T-helper 1 cell treated with Interleukin-12 subunit alpha and Interleukin-12 subunit beta and Interleukin-4 antibody, amounts not matched to agents 30 ng/mL and 1 ng/mL, for 36 hours (primary cell): ENCODE data around the gene GCH1. TPM values are rescaled to one million over a fixed set of nuclear protein-coding genes. Genes with fewer than 3 reads are reported as not detected.
"Not testable (repeated sequence)": the region's sequence is repeated elsewhere in the genome, so short reads cannot be mapped to it uniquely, and the experiment has no call there.

Experiments used
- intact Hi-C: fragments of 100-400 bp; cut with micrococcal nuclease; formaldehyde crosslinking; loops from one replicate; pipeline ENCODE4 v1.15.1; 2024
- total RNA-seq: library from RNA; stranded (reverse); gene quantifications from 2 replicates; pipeline ENCODE4 v1.2.3, GENCODE V29; 2022

Gene GCH1, protein sequence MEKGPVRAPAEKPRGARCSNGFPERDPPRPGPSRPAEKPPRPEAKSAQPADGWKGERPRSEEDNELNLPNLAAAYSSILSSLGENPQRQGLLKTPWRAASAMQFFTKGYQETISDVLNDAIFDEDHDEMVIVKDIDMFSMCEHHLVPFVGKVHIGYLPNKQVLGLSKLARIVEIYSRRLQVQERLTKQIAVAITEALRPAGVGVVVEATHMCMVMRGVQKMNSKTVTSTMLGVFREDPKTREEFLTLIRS
- total RNA-seq = 82.9 and 86.0 TPM in 2 replicates

DNA sequence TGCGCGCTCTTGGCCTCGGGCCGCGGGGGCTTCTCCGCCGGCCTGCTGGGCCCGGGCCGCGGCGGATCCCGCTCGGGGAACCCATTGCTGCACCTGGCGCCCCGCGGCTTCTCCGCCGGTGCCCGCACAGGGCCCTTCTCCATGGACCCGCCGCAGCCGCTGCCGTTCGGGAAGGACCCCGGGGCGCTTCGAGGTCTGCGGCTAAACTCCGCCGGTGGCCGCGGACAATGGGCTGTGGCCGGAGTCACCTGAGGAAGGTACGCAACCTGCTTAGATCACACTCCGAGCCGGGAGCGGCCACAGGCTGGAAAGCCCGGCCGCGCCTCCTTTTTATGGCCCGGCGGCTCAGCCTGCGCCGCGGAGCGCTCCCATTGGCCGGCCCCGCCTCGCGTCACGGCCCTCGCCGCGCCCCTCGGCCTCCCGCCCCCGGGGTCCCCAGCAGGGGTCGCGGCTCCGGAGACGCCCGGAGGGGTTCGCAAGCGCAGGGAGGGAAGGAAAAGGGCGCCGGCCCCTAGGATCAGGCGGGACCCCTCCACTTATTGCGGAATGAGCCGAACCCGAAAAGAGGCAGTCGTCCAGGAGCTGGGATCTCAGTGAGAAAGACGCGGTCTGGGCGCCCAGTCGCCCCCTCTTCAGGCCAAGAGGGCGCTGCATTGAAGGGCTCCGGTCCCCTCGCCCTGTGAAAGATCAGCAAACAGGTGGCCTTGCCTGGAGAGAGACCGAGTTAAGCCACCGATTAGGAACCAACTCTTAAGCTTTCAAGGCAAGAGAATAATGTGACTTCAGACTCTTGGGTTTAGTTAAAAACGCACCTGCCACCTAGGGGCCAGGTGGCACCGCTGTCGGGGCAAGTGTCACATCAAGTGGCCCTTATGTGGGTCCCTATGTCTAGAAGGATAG is at the start of gene GCH1:
Gene GCH1, minus strand, starts transcription at position 306 of the 900 bp plus-strand sequence. Its CDS starts 163 bp downstream, at position 143.
- intact Hi-C loops = loop anchor here (1.0 to 10.0 kb wide), 15 partner anchors 8 to 682 kb away; partner anchors contain the start of genes CGRRF1, DLGAP5, FBXO34 and GMFB

DNA sequence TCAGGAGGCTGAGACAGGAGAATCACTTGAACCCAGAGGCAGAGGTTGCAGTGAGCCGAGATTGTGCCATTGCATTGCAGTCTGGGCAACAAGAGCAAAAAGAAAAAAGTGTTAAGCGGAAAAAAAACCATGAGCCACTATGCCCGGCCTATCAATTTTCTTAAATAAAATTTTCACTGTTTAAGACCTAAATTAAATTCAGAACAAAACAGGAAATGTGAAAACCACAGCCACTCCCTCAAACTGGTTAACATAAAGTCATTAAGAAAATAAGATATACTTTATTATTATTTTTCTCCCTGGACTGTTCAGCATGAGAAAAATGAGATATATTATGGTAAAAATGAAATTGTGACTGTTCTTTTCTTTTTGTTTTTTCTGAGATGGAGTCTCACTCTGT is 44.6 kb upstream of the GCH1 start:
- intact Hi-C loops = no loop called here

DNA sequence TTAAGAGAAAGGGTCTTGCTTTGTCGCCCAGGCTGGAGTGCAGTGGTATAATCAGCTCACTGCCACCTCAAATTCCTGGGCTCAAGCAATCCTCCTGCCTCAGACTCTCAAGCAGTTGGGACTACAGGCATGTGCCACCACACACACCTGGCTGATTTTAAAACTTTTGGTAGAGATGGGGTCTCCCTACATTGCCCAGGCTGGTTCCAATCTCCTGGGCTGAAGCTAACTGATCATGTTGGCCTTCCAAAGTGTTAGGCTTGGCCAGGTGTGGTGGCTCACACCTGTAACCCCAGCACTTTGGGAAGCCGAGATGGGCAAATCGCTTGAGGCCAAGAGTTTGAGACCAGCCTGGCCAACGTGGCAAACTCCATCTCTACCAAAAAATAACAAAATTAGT is 43.9 kb upstream of the GCH1 start:
- intact Hi-C loops = no loop called here

DNA sequence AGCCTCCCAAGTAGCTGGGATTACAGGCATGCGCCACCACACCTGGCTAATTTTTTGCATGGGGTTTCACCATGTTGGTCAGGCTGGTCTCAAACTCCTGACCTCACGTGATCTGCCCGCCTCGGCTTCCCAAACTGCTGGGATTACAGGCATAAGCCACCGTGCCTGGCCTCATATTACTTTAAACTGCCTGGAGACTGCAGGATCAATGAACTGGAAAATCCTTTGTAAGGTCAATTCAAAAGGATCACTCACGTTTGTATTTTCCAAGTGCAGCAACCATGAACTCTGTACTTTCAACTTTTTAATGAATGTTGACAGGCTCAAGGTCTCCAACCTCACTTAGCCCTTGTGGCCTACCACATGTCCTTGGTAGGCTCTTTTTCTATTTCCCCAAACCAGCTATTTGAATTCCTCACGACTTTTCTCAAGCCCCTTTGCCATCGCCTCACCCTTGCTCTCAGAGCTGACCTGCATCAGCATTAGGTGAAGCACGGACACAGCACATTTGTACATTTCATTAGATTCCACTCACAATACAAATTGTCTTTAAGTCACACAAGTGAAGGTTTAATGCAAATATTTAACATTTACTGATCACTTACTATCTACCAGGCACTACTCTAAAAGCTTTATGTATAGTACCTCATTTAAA is 42.2 kb upstream of the GCH1 start:
- intact Hi-C loops = no loop called here

DNA sequence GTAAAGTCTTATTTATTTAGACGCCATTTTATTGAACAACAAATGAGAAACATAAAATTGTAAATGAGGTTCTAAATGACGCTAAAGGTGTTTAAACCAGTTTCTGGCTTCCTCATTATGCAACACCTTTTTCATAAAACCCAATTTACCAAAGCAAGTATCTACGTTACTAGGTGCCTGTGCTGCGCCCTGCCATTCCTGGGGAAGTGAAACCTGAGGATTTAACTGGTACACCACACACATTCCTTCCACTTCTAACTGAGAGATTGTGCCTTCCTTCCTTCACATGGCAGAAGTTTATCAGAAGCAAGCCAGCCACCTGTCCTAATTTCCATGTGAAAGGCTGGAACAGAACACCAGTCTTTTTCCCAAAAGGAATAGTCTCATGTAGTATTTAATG is 40.3 kb upstream of the GCH1 start:
- intact Hi-C loops = no loop called here

DNA sequence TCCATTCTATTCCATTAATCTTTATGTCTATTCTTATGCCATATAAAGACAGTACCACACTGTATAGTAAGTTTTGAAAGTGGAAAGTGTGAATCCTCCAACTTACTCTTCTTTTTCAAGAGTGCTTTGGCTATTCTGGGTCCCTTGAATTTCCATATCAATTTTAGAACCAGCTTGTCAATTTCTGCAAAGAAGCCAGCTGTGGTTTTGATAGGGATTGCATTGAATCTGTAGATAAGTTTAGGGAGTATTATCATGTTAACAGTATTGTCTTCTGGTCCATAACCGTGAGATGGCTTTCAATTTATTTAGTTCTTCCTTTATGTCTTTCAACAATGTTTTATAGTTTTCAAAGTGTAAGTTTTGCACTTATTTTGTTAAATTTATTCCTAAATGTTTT is 34.2 kb upstream of the GCH1 start:
- intact Hi-C loops = no loop called here

DNA sequence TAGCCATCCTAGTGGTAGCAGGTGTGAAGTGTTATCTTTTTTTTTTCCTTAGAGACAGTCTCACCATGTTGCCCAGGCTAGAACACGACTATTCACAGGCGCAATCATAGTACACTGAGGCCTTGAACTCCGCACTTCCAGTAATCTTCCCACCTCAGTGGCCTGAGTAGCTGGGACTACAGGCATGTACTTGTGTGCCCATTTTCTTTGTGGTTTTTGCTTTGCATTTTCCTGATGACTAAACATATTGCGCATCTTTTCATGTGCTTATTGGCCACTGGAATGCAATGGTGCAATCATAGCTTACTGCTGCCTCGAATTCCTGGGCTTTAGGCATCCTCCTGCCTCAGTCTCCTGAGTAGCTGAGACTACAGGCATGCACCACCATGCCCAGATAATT is 33.3 kb upstream of the GCH1 start:
- intact Hi-C loops = no loop called here

DNA sequence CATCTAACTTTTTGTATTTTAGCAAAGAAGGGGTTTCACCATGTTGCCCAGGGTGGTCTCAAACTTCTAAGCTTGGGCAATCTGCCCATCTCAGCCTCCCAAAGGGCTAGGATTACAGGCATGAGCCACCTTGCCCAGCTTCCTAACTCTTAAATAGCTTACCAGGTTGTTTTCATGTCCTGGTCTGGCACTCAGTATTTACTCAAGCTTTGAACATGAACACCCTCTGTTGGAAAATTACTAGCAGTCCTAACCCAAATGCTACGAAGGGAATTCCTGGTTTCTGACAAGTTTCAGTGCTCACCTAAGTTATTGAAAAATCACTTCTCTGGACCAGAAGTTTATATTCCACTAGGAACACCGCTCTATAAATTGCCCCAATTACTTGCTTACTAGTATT is 32.5 kb upstream of the GCH1 start:
- intact Hi-C loops = no loop called here

DNA sequence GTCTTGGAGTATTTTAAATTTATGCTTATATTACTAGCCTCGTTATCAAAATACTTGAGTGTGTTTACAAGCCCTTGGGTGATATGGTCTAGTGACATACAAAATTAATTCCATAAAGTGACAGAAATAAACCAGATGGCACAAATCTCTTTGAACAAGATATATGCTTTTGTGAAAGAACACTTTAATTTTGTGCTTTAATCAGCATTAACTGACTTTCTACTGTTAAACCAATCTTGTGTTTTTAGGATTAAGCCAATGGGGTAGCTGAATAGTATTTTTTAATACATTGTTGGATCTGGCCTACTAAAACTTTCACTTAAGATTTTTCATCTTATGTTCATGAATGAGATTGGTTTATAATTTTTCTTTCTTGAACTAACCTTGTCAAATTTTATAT is 30.4 kb upstream of the GCH1 start:
- intact Hi-C loops = no loop called here

DNA sequence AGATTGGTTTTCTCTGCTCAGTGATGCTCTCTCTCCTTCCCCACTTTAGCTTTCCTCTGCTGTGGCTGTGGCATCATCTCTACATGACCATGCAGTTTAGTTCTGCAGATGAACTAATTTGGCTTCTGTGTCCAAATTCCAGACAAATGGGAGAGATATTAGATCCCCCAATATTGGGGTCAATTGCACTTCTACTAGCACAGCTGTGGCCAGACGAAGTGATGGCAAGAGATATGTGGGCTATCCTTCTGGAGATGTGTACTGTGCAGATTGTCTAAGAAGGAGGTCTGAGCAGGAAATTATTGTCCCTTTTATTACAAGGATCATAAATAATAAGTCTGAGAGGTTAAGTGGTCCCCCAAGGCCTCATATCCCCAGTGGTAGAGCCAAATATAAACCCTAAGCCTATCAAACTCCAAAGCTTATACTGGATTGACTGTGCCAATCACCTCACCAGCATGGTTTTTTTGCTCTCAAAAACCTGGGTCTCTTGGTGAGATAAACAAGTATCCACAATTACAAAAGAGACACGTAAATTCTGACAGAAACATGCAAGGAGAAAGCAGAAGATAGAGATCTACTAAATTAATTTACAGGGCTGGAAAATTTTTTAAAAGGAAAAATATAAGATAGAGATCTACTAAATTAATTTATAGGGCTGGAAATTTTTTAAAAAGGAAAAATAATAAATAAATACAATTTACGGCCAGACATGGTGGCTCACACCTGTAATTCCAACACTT is 29.1 kb upstream of the GCH1 start:
- intact Hi-C loops = no loop called here

DNA sequence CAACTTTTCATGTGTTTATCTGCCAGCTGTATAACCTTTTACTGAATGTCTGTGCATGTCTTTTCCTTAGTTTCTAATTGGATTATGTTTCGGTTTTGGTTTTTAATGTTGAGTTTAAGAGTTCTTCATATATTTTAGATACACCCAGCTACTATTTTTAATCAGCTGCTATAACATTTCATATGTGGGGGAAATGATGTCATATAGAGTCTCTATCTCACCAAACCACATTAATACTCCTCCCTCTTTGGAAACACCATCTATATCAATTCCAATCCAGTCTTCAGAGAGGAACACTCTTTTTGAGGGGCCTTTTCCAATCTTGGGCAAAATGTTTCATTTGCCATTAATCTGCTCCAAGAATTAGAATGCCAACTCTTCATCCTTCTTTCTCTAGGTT is 28.5 kb upstream of the GCH1 start:
- intact Hi-C loops = no loop called here

DNA sequence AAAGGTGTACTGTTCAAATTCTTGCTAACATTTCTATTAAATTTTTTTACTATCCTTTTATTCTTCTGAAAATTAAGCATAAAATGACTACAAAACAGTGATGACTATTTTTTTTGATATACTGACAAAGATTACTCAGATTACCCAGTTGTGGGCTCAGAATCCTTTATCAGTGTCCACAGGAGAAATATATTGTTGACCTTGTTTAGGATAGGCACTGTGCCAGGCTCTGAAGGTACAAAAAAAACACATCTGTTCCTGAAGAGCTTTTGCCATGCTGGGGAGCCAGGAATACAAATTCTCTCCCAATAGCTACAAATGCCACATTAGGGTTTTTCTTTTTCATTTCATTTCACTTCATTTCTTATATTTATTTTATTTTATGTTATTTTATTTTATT is 26.9 kb upstream of the GCH1 start:
- intact Hi-C loops = no loop called here

DNA sequence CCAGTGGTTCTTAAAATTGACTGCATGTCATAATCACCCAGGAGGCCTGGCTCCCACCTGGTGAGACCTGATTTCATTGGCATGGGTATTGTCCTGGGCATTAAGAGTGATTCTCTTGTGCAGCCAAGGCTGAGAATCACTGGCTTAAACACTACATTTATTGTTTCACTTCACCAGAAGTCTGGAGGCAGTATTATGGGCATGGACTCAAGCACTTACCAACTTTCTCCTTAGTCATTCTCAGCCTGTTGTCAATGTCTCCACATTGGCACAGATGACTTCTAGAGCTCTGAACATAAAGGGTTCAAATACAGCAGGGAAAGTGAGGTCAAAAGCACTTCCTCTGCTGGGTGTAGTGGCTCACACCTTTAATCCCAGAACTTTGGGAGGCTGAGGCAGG is 25.6 kb upstream of the GCH1 start:
- intact Hi-C loops = no loop called here

DNA sequence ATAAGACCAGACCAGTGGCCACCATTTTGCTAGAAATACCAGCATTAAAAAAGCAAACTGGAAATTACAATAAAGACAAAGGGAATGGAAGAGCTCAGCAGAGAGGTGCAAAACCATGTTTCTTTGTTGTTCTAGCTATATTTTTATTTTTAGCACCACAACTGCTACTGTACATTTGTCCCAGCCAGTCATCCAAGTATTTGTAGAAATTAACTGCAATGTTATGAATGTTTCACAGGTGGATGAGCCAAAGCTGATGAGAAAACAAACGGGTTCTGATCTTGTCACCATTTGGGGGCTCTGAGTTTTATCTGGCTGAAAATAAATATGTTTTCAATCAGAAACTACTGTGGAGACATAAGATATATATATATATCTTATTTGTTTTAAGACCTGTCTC is 24.9 kb upstream of the GCH1 start:
- intact Hi-C loops = no loop called here

DNA sequence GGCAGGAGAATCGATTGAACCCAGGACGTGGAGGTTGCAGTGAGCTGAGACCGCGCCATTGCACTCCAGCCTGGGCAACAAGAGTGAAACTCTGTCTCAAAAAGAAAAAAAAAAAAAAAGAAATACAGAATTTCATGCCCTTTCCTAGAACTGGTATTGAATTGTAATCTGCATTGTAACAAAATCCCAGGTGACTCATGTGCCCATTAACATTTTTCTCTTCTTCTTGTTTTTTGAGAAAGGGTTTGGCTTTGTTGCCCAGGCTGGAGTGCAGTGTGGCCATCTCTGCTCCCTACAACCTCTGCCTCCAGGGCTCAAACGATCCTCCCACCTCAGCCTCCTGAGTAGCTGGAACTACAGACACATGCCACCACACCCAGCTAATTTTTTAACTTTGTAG is 23.9 kb upstream of the GCH1 start:
- intact Hi-C loops = not testable (repeated sequence)

DNA sequence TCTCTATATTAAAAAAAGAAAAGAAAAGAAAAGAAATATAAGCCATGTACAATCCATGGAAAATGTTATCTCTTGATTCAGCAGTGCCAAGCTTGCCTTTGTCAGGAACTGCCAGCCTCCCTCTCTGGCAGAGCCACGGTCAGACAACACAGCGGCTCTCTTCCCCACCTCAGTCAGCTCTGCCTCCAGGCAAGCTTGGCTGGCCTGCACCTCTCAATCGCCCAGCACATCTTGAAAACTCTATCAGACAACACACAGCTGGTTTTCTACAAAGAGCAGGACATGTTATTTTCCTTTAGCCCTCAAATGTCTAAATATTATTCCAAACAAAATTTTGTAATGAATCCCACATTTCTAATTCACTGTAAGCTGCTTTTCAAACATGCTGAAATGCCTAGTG is 20.0 kb upstream of the GCH1 start:
- intact Hi-C loops = no loop called here

DNA sequence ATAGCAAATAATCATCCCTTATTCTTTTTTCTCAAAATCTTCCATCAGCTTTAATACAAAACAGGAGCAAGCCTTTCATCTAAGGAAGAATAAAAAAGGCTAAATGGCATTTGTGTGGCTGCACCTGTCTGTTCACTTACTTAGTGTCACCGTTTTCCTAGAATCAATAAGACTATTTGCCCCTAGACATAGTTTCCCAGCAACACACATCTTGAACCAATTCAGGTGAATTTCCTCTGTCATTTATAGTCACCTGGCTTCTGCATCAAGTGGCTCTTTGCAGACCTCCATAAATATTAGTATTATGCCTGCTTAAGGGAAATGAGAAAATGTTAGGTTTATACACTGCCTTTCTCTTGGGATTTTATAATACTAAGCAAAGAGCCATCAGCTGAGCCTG is 17.4 kb upstream of the GCH1 start:
- intact Hi-C loops = no loop called here

DNA sequence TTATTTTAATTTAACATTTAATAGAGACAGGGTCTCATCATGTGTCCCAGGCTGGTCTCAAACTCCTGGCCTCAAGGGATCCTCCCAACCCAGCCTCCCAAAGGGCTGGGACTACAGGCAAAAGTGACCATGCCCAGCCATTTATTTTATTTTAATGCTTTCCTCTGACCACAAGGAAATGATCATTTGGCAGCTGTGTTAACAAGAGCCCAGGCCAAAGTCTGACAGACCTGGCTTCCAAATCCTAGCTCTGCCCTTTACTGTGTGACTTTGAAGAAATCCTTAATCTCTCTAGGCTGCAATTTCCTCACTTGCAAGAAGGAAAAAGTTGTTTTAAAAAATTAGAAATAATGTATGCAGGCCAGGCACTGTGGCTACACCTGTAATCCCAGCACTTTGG is 16.7 kb upstream of the GCH1 start:
- intact Hi-C loops = no loop called here

DNA sequence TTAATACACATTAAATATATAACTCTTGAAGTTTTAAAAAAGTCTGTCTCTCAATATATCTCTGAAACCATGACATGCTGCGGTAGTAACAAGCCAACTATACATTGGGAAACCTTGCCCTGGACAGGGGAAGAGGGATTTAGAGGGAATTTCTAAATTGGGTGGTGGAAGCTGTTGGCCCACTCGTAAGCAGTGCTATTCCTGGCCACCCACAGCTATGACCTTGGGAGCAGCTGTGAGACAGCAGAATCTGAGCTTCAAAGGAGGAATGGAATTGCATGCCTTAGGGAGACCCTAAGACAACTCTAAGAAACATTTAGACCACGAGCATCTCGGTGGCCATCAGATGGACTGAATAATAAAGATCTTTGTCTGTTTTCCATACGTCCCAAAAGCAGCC is 15.8 kb upstream of the GCH1 start:
- intact Hi-C loops = no loop called here

DNA sequence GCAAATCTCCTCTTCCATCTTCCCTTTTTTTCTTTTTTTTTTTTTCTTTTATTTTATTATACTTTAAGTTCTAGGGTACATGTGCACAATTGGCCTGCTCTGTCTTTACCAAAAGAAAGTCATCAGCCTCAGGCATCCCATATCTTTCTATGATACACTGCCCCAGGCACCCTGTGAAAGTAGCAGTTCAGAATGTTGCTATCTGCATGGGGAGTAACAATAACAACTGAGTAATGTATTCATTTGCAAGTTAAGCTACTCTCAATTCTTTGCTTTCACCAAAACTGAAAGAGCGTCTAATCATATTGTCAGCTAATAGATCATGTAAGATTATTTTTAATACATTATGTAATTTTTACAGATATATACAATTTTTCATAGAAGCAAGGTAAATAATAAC is 13.5 kb upstream of the GCH1 start:
- intact Hi-C loops = no loop called here

DNA sequence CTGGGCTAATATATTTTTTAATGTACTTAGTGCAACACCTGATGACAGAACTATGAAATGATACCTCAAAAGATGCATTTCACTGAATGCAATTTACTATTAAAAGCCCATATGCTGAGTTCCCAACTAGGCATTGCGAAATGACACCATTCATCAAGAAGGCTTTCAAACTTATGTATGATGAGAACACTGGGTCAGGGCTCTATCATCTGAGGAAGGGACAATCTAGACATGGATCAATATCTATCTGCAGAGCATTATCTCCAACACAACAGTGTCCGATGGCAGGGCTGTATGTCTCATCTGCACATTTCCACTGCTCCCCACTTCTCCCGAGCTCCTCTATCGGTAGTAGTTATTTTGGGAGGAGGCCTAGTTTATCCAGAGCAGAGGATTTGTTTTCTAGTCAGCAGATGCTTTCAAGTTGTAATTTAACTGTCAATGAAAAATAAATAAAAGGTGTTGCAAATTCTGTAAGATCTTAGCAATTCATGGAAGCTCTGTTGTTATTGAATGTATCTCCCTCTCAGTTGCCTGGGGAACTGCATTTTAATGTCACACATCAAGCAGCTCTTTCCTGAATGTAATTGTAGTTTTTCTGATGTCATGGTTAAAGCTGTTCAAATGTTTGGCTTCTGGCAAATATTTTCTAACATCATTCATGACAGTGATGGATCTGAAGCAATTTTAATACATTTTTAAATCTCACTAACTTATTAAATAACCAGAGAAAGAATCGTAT is 7.4 kb upstream of the GCH1 start:
- intact Hi-C loops = loop anchor here (1.0 to 10.0 kb wide), 3 partner anchors 8 to 675 kb away; partner anchors contain the start of genes FBXO34, GCH1 and KTN1
